Peyer's patch (tissue), 4 donors: ENCODE data around the gene COX4I1.

Experiments used
- POLR2A ChIP-seq, 2 donors: fragments of 450-650 bp; IDR thresholded peaks; one replicate each; pipeline ENCODE4 v1.5.1; 2017; ENCODE audit warnings: antibody characterized with exemption in 2 of 2, mild to moderate bottlenecking in 2 of 2, moderate library complexity in 2 of 2
- TF ChIP-seq, protein P1 (sequence below), 6 experiments: fragments of 450-650 bp in 4 of 6; fragments of 200-600 bp in 2 of 6; sonication (generic) in 1 of 6; IDR thresholded peaks; one replicate each; pipeline ENCODE4 v1.5.1; 2017 to 2019; ENCODE audit warnings: antibody characterized with exemption in 6 of 6, mild to moderate bottlenecking in 3 of 6, moderate library complexity in 1 of 6

DNA sequence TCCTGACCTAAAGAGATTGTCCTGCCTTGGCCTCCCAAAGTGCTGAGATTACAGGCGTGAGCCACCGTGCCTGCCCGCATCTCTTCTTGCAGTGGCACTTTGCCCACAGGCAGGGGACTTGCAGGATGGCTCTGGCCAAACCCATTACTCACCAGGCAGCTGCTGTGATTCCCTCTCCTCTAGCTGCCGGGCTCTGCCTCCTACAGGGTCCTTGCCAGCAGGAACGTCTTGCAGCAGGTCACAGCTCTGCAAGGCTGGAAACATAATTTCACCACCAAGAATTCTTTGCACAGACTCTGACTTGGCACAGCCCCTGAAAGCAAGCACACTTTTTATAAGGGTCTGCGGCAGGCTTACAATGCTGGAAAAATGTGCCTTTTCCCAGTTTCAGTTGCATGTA is 20.3 kb downstream of the COX4I1 start:
- TF ChIP-seq, protein P1, sequence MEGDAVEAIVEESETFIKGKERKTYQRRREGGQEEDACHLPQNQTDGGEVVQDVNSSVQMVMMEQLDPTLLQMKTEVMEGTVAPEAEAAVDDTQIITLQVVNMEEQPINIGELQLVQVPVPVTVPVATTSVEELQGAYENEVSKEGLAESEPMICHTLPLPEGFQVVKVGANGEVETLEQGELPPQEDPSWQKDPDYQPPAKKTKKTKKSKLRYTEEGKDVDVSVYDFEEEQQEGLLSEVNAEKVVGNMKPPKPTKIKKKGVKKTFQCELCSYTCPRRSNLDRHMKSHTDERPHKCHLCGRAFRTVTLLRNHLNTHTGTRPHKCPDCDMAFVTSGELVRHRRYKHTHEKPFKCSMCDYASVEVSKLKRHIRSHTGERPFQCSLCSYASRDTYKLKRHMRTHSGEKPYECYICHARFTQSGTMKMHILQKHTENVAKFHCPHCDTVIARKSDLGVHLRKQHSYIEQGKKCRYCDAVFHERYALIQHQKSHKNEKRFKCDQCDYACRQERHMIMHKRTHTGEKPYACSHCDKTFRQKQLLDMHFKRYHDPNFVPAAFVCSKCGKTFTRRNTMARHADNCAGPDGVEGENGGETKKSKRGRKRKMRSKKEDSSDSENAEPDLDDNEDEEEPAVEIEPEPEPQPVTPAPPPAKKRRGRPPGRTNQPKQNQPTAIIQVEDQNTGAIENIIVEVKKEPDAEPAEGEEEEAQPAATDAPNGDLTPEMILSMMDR (IDR thresholded peaks at IDR 0.05), result no peak
- TF ChIP-seq POLR2A (IDR thresholded peaks at IDR 0.05), result no peak
